WTC11 (cell line): ENCODE data around the gene ERCC8. TPM values are rescaled to one million over a fixed set of nuclear protein-coding genes. Genes with fewer than 3 reads are reported as not detected.

Source experiments
- ATAC-seq: fragments of 200-7000 bp; cut with Tn5 transposase; 2 replicates; pipeline ENCODE4 v1.10.0; 2021; ENCODE audit warnings: mild to moderate bottlenecking, moderate library complexity
- CTCF ChIA-PET: fragments of 300-600 bp; sonication (Branson Sonifier 250); formaldehyde crosslinking; loops from one replicate; lab custom pipeline; 2021; ENCODE audit warnings: antibody characterized with exemption; lab: Charles Lee
- POLR2A ChIA-PET: fragments of 350-600 bp; sonication (Branson Sonifier 250); formaldehyde crosslinking; loops from one replicate; lab custom pipeline; 2021; ENCODE audit warnings: antibody characterized with exemption; lab: Charles Lee
- DNase-seq: peaks from one replicate; pipeline ENCODE4 v3.0.0; 2021; ENCODE audit warnings: low spot score
- H3K27ac Mint-ChIP-seq: 2 replicates; pipeline ENCODE4 v1.8.0; 2021; ENCODE audit warnings: mixed read lengths
- H3K27me3 Mint-ChIP-seq: 2 replicates; pipeline ENCODE4 v1.8.0; 2021; ENCODE audit warnings: low read depth, mild to moderate bottlenecking, moderate library complexity, mixed read lengths
- H3K36me3 Mint-ChIP-seq: 2 replicates; pipeline ENCODE4 v1.8.0; 2021; ENCODE audit warnings: mixed read lengths
- H3K4me1 Mint-ChIP-seq: 2 replicates; pipeline ENCODE4 v1.8.0; 2022; ENCODE audit warnings: mixed read lengths
- H3K4me3 Mint-ChIP-seq: 2 replicates; pipeline ENCODE4 v1.8.0; 2021; ENCODE audit warnings: mild to moderate bottlenecking, moderate library complexity, mixed read lengths
- H3K9me3 Mint-ChIP-seq: 2 replicates; pipeline ENCODE4 v1.8.0; 2021; ENCODE audit warnings: mixed read lengths
- ELF4 ChIP-seq: sonication (generic); formaldehyde crosslinking; IDR thresholded peaks from 2 replicates; pipeline ENCODE4 v1.8.1; 2022; ENCODE audit warnings: low read depth, mild to moderate bottlenecking, moderate library complexity, missing genetic modification reagents
- ETV6 ChIP-seq: sonication (generic); formaldehyde crosslinking; IDR thresholded peaks from 2 replicates; pipeline ENCODE4 v1.8.1; 2022; ENCODE audit warnings: mild to moderate bottlenecking, missing genetic modification reagents
- GRHL2 ChIP-seq: fragments of 250-450 bp; sonication (Bioruptor Pico); IDR thresholded peaks from 2 replicates; pipeline ENCODE4 v1.8.0; 2022; ENCODE audit warnings: mild to moderate bottlenecking, moderate library complexity; ENCODE audit not compliant: insufficient replicate concordance, severe bottlenecking
- HMGA2 ChIP-seq: fragments of 250-450 bp; sonication (Bioruptor Pico); IDR thresholded peaks from 2 replicates; pipeline ENCODE4 v1.4.0; 2021; ENCODE audit warnings: mild to moderate bottlenecking, moderate library complexity
- NFYB ChIP-seq: sonication (generic); formaldehyde crosslinking; conservative IDR thresholded peaks from 2 replicates; pipeline ENCODE4 v1.8.0; 2022; ENCODE audit warnings: low read depth, missing genetic modification reagents
- NR1H2 ChIP-seq: sonication (generic); formaldehyde crosslinking; IDR thresholded peaks from 2 replicates; pipeline ENCODE4 v1.9.0; 2021; ENCODE audit warnings: mild to moderate bottlenecking, moderate library complexity, missing genetic modification reagents
- RORB ChIP-seq: fragments of 250-450 bp; sonication (Bioruptor Pico); IDR thresholded peaks from 2 replicates; pipeline ENCODE4 v1.9.0; 2021; ENCODE audit warnings: mild to moderate bottlenecking
- SOX15 ChIP-seq: fragments of 250-450 bp; sonication (Bioruptor Pico); IDR thresholded peaks from 2 replicates; pipeline ENCODE4 v1.9.0; 2021; ENCODE audit warnings: mild to moderate bottlenecking
- SP1 ChIP-seq: sonication (generic); formaldehyde crosslinking; conservative IDR thresholded peaks from 2 replicates; pipeline ENCODE4 v1.8.1; 2022; ENCODE audit warnings: missing genetic modification reagents
- USF1 ChIP-seq: sonication (generic); formaldehyde crosslinking; IDR thresholded peaks from 2 replicates; pipeline ENCODE4 v1.8.0; 2022; ENCODE audit warnings: mild to moderate bottlenecking, missing genetic modification reagents
- ZBTB43 ChIP-seq: sonication (generic); formaldehyde crosslinking; IDR thresholded peaks from 2 replicates; pipeline ENCODE4 v1.8.1; 2023; ENCODE audit warnings: mild to moderate bottlenecking, missing genetic modification reagents
- ZNF121 ChIP-seq: sonication (generic); formaldehyde crosslinking; IDR thresholded peaks from 2 replicates; pipeline ENCODE4 v1.8.0; 2023; ENCODE audit warnings: missing genetic modification reagents
- ZNF138 ChIP-seq: sonication (generic); formaldehyde crosslinking; conservative IDR thresholded peaks from 2 replicates; pipeline ENCODE4 v1.8.1; 2022; ENCODE audit warnings: mild to moderate bottlenecking, moderate library complexity, missing genetic modification reagents
- ZNF263 ChIP-seq: sonication (generic); formaldehyde crosslinking; IDR thresholded peaks from 2 replicates; pipeline ENCODE4 v1.8.1; 2022; ENCODE audit warnings: low read depth, mild to moderate bottlenecking, moderate library complexity, missing genetic modification reagents
- ZNF317 ChIP-seq: sonication (generic); formaldehyde crosslinking; IDR thresholded peaks from 2 replicates; pipeline ENCODE4 v1.8.1; 2023; ENCODE audit warnings: low read depth, mild to moderate bottlenecking, moderate library complexity, missing genetic modification reagents, borderline replicate concordance
- ZNF416 ChIP-seq: fragments of 250-450 bp; sonication (Bioruptor Pico); IDR thresholded peaks from 2 replicates; pipeline ENCODE4 v1.9.0; 2021; ENCODE audit warnings: mild to moderate bottlenecking, inconsistent platforms
- ZNF671 ChIP-seq: fragments of 250-450 bp; sonication (Bioruptor Pico); IDR thresholded peaks from 2 replicates; pipeline ENCODE4 v1.8.0; 2021; ENCODE audit warnings: mild to moderate bottlenecking
- total RNA-seq: library from RNA; stranded (reverse); gene quantifications from 3 replicates; pipeline ENCODE4 v1.2.3, GENCODE V29; 2021
- TF ChIP-seq, protein P1 (sequence below): fragments of 250-450 bp; sonication (Bioruptor Pico); IDR thresholded peaks from 2 replicates; pipeline ENCODE4 v2.1.2; 2022; ENCODE audit warnings: mild to moderate bottlenecking, moderate library complexity
- TF ChIP-seq, protein P2 (sequence below): sonication (generic); formaldehyde crosslinking; conservative IDR thresholded peaks from 2 replicates; pipeline ENCODE4 v1.8.1; 2022; ENCODE audit warnings: mild to moderate bottlenecking, missing genetic modification reagents
- TF ChIP-seq, protein P3 (sequence below): sonication (generic); formaldehyde crosslinking; IDR thresholded peaks from 2 replicates; pipeline ENCODE4 v1.8.0; 2022; ENCODE audit warnings: missing genetic modification reagents
- TF ChIP-seq, protein P4 (sequence below): sonication (generic); formaldehyde crosslinking; conservative IDR thresholded peaks from 2 replicates; pipeline ENCODE4 v1.8.1; 2023; ENCODE audit warnings: mild to moderate bottlenecking, low read depth, missing genetic modification reagents, moderate library complexity

ERCC8 gene
- total RNA-seq, 1 experiment from 2014 or later: 14.6 TPM

GRCh38 chr5:60980511-60980910 lies 35.6 kb upstream of the ERCC8 start (continued):
- no peak for TF ChIP-seq ZNF138 (CRISPR knock-in tag)

- no peak for ATAC-seq
- peaks cover 23% of the 10 kb centered on the region for H3K9me3 Mint-ChIP-seq
- no peak for DNase-seq
- ChIA-PET CTCF (no interaction called here), POLR2A (no interaction called here)
- H3K4me3 Mint-ChIP-seq: no peak overlapping the region
- TF ChIP-seq ZBTB43 (no peak), ZNF263 (CRISPR knock-in tag) (no peak), ZNF671 (CRISPR knock-in tag) (no peak)
- no peaks in the 10 kb centered on the region for H3K4me1 Mint-ChIP-seq
- H3K27me3 Mint-ChIP-seq: no peaks in the 10 kb centered on the region
- H3K27ac Mint-ChIP-seq: no peak overlapping the region
- H3K36me3 Mint-ChIP-seq: peaks cover 12% of the 10 kb centered on the region
Observed at GRCh38 chr5:60978968-60979367, 34.1 kb upstream of the ERCC8 start.

- peak; percentile 43; the same call in 1 of the 2 replicates for ATAC-seq
- Mint-ChIP-seq H3K27me3 (no peaks in the 10 kb centered on the region), H3K27ac (no peak overlapping the region), H3K4me3 (no peak overlapping the region), H3K9me3 (peaks cover 23% of the 10 kb centered on the region), H3K4me1 (no peaks in the 10 kb centered on the region), H3K36me3 (peaks cover 12% of the 10 kb centered on the region)
- ChIA-PET CTCF (no interaction called here), POLR2A (no interaction called here)
- TF ChIP-seq SP1 (CRISPR knock-in tag) (no peak), ETV6 (CRISPR knock-in tag) (no peak), NFYB (CRISPR knock-in tag) (no peak), HMGA2 (CRISPR knock-in tag) (no peak), ZNF416 (CRISPR knock-in tag) (no peak), RORB (no peak), ELF4 (CRISPR knock-in tag) (no peak), USF1 (CRISPR knock-in tag) (no peak)
- TF ChIP-seq, protein P1, sequence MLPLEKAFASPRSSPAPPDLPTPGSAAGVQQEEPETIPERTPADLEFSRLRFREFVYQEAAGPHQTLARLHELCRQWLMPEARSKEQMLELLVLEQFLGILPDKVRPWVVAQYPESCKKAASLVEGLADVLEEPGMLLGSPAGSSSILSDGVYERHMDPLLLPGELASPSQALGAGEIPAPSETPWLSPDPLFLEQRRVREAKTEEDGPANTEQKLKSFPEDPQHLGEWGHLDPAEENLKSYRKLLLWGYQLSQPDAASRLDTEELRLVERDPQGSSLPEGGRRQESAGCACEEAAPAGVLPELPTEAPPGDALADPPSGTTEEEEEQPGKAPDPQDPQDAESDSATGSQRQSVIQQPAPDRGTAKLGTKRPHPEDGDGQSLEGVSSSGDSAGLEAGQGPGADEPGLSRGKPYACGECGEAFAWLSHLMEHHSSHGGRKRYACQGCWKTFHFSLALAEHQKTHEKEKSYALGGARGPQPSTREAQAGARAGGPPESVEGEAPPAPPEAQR (CRISPR knock-in tag): no peak
- DNase-seq: no peak
Observed at GRCh38 chr5:60977956-60978737, 33.3 kb upstream of the ERCC8 start.

DNA sequence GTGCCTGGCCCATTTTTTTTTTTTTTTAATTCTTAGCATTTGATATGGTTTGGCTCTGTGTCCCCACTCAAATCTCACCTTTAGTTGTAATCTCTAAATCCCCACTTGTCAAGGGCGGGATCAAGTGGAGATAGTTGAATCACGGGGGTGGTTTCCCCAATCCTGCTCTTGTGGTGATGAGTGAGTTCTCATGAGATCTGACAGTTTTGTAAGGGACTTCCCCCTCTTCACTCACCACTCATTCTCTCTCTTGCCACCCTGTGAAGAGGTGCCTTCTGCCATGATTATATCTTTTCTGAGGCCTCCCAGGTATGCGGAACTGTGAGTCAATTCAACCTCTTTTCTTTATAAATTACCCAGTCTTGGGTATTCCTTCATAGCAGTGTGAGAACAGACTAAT lies 27.4 kb upstream of the ERCC8 start:
- no peaks in the 10 kb centered on the region for H3K4me1 Mint-ChIP-seq
- no peaks in the 10 kb centered on the region for H3K27me3 Mint-ChIP-seq
- peaks cover 14% of the 10 kb centered on the region for H3K9me3 Mint-ChIP-seq
- no peak for DNase-seq
- ATAC-seq: no peak
- no peak overlapping the region for H3K27ac Mint-ChIP-seq
- H3K4me3 Mint-ChIP-seq: no peak overlapping the region
- ChIA-PET CTCF (no interaction called here), POLR2A (no interaction called here)
- peaks cover 5% of the 10 kb centered on the region; the same call in 1 of the 2 replicates for H3K36me3 Mint-ChIP-seq
- TF ChIP-seq, protein P2, sequence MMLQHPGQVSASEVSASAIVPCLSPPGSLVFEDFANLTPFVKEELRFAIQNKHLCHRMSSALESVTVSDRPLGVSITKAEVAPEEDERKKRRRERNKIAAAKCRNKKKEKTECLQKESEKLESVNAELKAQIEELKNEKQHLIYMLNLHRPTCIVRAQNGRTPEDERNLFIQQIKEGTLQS (CRISPR knock-in tag): no peak
- TF ChIP-seq ZNF317 (CRISPR knock-in tag): no peak
- TF ChIP-seq NR1H2 (CRISPR knock-in tag): no peak
- no peak for TF ChIP-seq ZNF121 (CRISPR knock-in tag)
- TF ChIP-seq, protein P3, sequence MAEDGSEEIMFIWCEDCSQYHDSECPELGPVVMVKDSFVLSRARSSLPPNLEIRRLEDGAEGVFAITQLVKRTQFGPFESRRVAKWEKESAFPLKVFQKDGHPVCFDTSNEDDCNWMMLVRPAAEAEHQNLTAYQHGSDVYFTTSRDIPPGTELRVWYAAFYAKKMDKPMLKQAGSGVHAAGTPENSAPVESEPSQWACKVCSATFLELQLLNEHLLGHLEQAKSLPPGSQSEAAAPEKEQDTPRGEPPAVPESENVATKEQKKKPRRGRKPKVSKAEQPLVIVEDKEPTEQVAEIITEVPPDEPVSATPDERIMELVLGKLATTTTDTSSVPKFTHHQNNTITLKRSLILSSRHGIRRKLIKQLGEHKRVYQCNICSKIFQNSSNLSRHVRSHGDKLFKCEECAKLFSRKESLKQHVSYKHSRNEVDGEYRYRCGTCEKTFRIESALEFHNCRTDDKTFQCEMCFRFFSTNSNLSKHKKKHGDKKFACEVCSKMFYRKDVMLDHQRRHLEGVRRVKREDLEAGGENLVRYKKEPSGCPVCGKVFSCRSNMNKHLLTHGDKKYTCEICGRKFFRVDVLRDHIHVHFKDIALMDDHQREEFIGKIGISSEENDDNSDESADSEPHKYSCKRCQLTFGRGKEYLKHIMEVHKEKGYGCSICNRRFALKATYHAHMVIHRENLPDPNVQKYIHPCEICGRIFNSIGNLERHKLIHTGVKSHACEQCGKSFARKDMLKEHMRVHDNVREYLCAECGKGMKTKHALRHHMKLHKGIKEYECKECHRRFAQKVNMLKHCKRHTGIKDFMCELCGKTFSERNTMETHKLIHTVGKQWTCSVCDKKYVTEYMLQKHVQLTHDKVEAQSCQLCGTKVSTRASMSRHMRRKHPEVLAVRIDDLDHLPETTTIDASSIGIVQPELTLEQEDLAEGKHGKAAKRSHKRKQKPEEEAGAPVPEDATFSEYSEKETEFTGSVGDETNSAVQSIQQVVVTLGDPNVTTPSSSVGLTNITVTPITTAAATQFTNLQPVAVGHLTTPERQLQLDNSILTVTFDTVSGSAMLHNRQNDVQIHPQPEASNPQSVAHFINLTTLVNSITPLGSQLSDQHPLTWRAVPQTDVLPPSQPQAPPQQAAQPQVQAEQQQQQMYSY (CRISPR knock-in tag): no peak
- no peak for TF ChIP-seq SOX15 (CRISPR knock-in tag)
- TF ChIP-seq GRHL2 (CRISPR knock-in tag): no peak
- TF ChIP-seq, protein P4, sequence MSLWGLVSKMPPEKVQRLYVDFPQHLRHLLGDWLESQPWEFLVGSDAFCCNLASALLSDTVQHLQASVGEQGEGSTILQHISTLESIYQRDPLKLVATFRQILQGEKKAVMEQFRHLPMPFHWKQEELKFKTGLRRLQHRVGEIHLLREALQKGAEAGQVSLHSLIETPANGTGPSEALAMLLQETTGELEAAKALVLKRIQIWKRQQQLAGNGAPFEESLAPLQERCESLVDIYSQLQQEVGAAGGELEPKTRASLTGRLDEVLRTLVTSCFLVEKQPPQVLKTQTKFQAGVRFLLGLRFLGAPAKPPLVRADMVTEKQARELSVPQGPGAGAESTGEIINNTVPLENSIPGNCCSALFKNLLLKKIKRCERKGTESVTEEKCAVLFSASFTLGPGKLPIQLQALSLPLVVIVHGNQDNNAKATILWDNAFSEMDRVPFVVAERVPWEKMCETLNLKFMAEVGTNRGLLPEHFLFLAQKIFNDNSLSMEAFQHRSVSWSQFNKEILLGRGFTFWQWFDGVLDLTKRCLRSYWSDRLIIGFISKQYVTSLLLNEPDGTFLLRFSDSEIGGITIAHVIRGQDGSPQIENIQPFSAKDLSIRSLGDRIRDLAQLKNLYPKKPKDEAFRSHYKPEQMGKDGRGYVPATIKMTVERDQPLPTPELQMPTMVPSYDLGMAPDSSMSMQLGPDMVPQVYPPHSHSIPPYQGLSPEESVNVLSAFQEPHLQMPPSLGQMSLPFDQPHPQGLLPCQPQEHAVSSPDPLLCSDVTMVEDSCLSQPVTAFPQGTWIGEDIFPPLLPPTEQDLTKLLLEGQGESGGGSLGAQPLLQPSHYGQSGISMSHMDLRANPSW: no peak
